Retinal pigment epithelial cell (primary cell): ENCODE measurements around the gene BMP3.
"Not testable (repeated sequence)": the region's sequence is repeated elsewhere in the genome, so short reads cannot be mapped to it uniquely, and the experiment has no call there.

ENCODE experiments used
- DNase-seq: peaks from one replicate; pipeline ENCODE4 v3.0.0-alpha.2; 2010; ENCODE audit warnings: low read depth
- H3K4me3 ChIP-seq: 2 replicates; pipeline ENCODE4 v1.5.1; 2011; ENCODE audit warnings: mild to moderate bottlenecking, low read length, control low read depth, moderate library complexity
- TF ChIP-seq, protein P1 (sequence below): conservative IDR thresholded peaks from 2 replicates; pipeline ENCODE4 v1.5.1; 2011; ENCODE audit warnings: low read depth, low read length, control low read depth, inconsistent platforms

The BMP3 gene

DNA sequence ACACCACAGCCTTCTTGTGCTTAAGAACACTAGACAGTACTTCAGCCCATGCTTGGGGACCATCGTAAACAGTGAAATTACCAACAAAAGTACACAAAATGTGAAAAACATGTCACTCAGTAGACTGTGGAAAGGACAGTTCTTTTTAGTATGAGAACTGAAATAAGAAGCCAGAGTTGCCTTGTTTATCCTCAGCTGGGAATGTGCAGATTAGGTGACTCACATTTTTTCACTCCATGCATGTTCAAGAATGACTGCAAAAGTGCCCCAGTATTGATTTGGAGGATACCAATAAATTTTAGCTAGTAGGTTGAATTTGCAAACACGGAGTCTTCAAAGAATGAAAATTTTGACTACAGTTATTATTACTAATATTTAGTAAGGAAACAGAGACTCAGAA lies 23.1 kb upstream of the BMP3 start:
- H3K4me3 ChIP-seq = no peak overlapping the region
- TF ChIP-seq, protein P1, sequence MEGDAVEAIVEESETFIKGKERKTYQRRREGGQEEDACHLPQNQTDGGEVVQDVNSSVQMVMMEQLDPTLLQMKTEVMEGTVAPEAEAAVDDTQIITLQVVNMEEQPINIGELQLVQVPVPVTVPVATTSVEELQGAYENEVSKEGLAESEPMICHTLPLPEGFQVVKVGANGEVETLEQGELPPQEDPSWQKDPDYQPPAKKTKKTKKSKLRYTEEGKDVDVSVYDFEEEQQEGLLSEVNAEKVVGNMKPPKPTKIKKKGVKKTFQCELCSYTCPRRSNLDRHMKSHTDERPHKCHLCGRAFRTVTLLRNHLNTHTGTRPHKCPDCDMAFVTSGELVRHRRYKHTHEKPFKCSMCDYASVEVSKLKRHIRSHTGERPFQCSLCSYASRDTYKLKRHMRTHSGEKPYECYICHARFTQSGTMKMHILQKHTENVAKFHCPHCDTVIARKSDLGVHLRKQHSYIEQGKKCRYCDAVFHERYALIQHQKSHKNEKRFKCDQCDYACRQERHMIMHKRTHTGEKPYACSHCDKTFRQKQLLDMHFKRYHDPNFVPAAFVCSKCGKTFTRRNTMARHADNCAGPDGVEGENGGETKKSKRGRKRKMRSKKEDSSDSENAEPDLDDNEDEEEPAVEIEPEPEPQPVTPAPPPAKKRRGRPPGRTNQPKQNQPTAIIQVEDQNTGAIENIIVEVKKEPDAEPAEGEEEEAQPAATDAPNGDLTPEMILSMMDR = no peak
- no peak for DNase-seq

DNA sequence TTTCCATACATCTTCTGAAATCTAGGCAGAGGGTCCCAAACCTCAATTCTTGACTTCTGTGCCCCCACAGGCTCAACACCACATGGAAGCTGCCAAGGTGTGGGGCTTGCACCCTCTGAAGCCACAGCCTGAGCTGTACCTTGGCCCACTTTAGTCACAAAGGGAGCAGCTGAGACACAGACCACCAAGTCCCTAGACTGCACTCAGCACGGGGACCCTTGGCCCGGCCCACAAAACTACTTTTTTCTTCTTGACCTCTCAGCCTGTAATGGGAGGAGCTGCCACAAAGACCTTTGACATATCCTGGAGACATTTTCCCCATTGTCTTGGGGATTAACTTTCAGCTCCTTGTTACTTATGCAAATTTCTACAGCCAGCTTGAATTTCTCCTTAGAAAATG lies 13.9 kb upstream of the BMP3 start:
- not testable (repeated sequence) for H3K4me3 ChIP-seq, DNase-seq

DNA sequence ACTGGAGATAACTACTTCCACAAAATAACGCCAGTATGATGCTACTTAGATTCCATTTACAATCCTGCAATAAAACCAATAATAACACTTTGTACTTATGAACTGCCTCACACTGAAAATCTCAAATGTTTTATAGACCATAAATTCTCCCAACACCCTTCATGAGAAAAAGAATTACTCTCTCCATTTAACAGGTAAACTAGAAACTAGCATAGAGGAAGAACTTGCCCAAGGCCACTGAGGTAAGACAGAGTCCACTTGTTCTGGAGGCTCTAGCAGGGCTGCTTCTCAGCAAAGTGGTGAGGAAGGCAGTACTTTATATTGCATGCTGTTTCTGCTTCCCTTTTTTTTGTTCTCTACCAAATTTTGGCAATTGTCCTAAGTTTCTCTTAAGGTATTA lies 11.5 kb upstream of the BMP3 start:
- no peak overlapping the region for H3K4me3 ChIP-seq
- no peak for DNase-seq
- TF ChIP-seq, protein P1 = no peak

DNA sequence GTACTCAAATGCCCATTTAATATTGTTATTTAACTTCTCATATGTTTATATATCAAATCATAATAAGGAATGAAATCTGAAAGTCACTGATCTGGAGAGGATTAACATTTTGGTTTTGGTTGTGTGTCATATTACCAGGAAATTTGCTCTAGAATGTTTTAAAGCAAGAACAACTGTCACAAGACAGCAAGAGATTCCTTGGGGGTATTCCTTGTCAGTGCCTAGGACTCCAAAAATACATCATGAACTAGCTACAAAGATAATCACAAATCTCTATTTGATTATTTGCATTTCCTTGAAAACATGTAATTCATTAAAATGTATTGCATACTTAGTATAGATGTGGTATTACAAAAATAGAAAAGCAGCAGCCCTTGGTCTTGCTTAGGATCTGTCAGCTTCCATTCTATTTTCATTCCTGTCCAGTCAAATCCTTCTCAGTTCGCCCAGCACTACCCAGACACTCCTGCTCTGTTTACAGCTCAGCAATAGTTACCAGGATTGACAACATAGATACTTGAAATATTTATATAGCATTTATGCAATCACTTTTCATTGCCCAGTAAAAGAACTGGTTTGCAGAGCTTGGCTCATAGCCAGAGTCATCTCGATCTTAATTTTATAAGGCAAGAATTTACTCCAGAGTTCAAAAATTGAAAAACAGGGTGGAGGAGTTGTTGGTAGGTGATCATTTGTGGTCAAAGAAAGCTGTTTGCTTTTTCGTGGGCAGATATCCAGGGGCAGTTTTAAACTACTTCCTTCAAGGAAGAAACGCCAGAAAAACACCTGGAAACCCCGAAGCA lies 9.2 kb upstream of the BMP3 start:
- no peak for DNase-seq
- H3K4me3 ChIP-seq = no peak overlapping the region
- TF ChIP-seq, protein P1 = no peak

DNA sequence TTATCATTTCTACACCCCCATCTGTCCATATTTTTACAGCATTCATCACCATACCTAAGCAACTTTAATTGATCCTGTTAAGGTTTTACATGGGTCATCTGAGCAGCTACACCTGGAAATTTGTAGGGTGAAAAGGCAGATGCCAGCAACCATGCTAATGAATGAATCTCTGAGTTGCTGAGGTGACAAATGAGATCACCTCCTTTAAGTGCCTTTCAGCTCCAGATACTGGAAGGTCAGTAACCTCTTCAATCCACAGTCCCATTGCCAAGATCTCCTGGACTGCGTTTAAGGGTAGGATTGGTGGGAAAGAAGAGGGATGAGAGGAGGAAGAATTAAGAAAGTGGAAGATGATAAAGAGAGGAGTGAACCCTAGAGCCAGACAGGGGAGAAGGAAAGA lies 8.5 kb upstream of the BMP3 start:
- no peak overlapping the region for H3K4me3 ChIP-seq
- TF ChIP-seq, protein P1 = no peak
- DNase-seq = no peak

DNA sequence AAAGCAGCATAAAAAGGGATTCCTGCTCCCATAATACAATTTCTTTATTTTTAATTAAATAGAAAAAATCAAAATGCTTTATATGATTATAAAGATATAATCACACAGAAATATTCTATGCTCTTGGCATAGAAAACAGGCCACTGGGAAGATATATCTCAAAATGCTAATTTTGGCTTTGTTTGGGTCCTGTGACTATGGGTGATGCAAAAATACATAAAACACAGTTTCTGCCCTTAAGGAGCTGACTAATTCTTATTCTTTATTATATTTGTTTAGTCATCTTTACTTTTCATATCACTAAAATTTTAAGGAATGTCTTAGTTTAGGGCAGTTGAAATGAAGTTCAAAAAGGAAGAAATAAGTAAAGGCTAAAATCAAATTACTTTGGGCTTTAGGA lies 7.0 kb upstream of the BMP3 start:
- H3K4me3 ChIP-seq = no peak overlapping the region
- TF ChIP-seq, protein P1 = no peak
- no peak for DNase-seq

DNA sequence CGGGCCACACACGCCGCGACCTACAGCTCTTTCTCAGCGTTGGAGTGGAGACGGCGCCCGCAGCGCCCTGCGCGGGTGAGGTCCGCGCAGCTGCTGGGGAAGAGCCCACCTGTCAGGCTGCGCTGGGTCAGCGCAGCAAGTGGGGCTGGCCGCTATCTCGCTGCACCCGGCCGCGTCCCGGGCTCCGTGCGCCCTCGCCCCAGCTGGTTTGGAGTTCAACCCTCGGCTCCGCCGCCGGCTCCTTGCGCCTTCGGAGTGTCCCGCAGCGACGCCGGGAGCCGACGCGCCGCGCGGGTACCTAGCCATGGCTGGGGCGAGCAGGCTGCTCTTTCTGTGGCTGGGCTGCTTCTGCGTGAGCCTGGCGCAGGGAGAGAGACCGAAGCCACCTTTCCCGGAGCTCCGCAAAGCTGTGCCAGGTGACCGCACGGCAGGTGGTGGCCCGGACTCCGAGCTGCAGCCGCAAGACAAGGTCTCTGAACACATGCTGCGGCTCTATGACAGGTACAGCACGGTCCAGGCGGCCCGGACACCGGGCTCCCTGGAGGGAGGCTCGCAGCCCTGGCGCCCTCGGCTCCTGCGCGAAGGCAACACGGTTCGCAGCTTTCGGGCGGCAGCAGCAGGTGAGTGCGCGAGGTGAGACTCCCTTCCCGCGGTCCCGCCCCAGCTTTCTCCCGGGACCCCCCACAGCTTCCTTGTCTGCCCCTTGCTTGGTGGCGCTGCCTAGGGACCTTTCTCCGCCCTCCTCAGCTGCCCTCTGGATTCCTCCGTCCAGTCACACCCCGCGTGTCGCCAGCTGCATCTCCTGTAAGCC lies 678 bp downstream of the BMP3 start:
- DNase-seq = no peak
- TF ChIP-seq, protein P1 = no peak
- peak overlapping the region; percentile 62 for H3K4me3 ChIP-seq
